SJCRH30 (cell line): ENCODE results near the gene APBB2. TPM values are rescaled to one million over a fixed set of nuclear protein-coding genes. Genes with fewer than 3 reads are reported as not detected.
"Not testable (repeated sequence)": the region's sequence is repeated elsewhere in the genome, so short reads cannot be mapped to it uniquely, and the experiment has no call there.

Experiments
- DNase-seq, 2 experiments: peaks; one replicate each; pipeline ENCODE4 v3.0.0-alpha.2; 2015 to 2020
- H3K27ac ChIP-seq: fragments of 250-450 bp; sonication (Bioruptor Pico); 2 replicates; pipeline ENCODE4 v1.5.1; 2020; ENCODE audit warnings: mild to moderate bottlenecking, moderate library complexity
- H3K27me3 ChIP-seq: fragments of 250-450 bp; sonication (Bioruptor Pico); 2 replicates; pipeline ENCODE4 v1.5.1; 2020; ENCODE audit warnings: mild to moderate bottlenecking, moderate library complexity
- H3K36me3 ChIP-seq: fragments of 250-450 bp; sonication (Bioruptor Pico); 2 replicates; pipeline ENCODE4 v1.5.1; 2020; ENCODE audit warnings: mild to moderate bottlenecking, moderate library complexity
- H3K4me1 ChIP-seq: fragments of 250-450 bp; sonication (Bioruptor Pico); 2 replicates; pipeline ENCODE4 v1.5.1; 2020; ENCODE audit warnings: mild to moderate bottlenecking, moderate library complexity
- H3K4me3 ChIP-seq: fragments of 250-450 bp; sonication (Bioruptor Pico); 2 replicates; pipeline ENCODE4 v1.5.1; 2020; ENCODE audit warnings: mild to moderate bottlenecking, moderate library complexity
- H3K9me3 ChIP-seq: fragments of 250-450 bp; sonication (Bioruptor Pico); replicated peaks from 2 replicates; pipeline ENCODE4 v1.5.1; 2020; ENCODE audit warnings: mild to moderate bottlenecking, moderate library complexity
- total RNA-seq: library from RNA; depleted of rRNA; stranded (reverse); fragments of >200 nt; shearing (Covaris generic); gene quantifications from 2 replicates; pipeline ENCODE4 v1.2.3, GENCODE V29; 2014

APBB2 gene
- total RNA-seq, 1 experiment from 2014 or later, result 89.7 TPM

GRCh38 chr4:40900531-40900930 is 313.8 kb downstream of the APBB2 start:
- not testable (repeated sequence) for DNase-seq, H3K9me3 ChIP-seq, H3K27ac ChIP-seq, H3K27me3 ChIP-seq, H3K4me1 ChIP-seq, H3K36me3 ChIP-seq, H3K4me3 ChIP-seq

GRCh38 chr4:40897557-40898203 is 316.7 kb downstream of the APBB2 start:
- Histone ChIP-seq H3K27ac (no peak overlapping the region), H3K36me3 (no peaks in the 10 kb centered on the region; the same call in 1 of the 2 replicates), H3K4me1 (no peaks in the 10 kb centered on the region; the same call in 1 of the 2 replicates), H3K4me3 (no peak overlapping the region), H3K9me3 (no peaks in the 10 kb centered on the region), H3K27me3 (no peaks in the 10 kb centered on the region)
- DNase-seq, result peak; percentile 92 to 95

- Histone ChIP-seq H3K36me3 (peaks cover 10% of the 10 kb centered on the region; the same call in 1 of the 2 replicates), H3K27me3 (no peaks in the 10 kb centered on the region), H3K4me1 (peaks cover 17% of the 10 kb centered on the region), H3K9me3 (no peaks in the 10 kb centered on the region), H3K27ac (no peak overlapping the region), H3K4me3 (no peak overlapping the region)
- no peak for DNase-seq
Measured at GRCh38 chr4:40890764-40891163, 323.6 kb downstream of the APBB2 start.

GRCh38 chr4:40890199-40890598 is 324.1 kb downstream of the APBB2 start:
- Histone ChIP-seq H3K36me3 (peaks cover 10% of the 10 kb centered on the region; the same call in 1 of the 2 replicates), H3K27ac (no peak overlapping the region), H3K9me3 (no peaks in the 10 kb centered on the region), H3K4me1 (peaks cover 17% of the 10 kb centered on the region), H3K4me3 (no peak overlapping the region), H3K27me3 (no peaks in the 10 kb centered on the region)
- DNase-seq, result no peak

- no peak overlapping the region for H3K4me3 ChIP-seq
- no peaks in the 10 kb centered on the region for H3K27me3 ChIP-seq
- no peaks in the 10 kb centered on the region for H3K9me3 ChIP-seq
- DNase-seq, result peak; percentile 90 to 98
- peak overlapping the region; percentile 59 for H3K27ac ChIP-seq
- H3K4me1 ChIP-seq, result peaks cover 17% of the 10 kb centered on the region
- H3K36me3 ChIP-seq, result peaks cover 10% of the 10 kb centered on the region; the same call in 1 of the 2 replicates
Measured at GRCh38 chr4:40888933-40889332, 325.4 kb downstream of the APBB2 start.

- Histone ChIP-seq H3K27ac (no peak overlapping the region), H3K27me3 (no peaks in the 10 kb centered on the region), H3K9me3 (no peaks in the 10 kb centered on the region), H3K4me3 (no peak overlapping the region), H3K4me1 (peaks cover 17% of the 10 kb centered on the region), H3K36me3 (peaks cover 10% of the 10 kb centered on the region; the same call in 1 of the 2 replicates)
- DNase-seq, result no peak
Measured at GRCh38 chr4:40887764-40888131, 326.6 kb downstream of the APBB2 start.

- H3K4me1 ChIP-seq, result peaks cover 17% of the 10 kb centered on the region
- no peaks in the 10 kb centered on the region for H3K9me3 ChIP-seq
- H3K36me3 ChIP-seq, result peaks cover 7% of the 10 kb centered on the region; the same call in 1 of the 2 replicates
- DNase-seq, result no peak
- no peak overlapping the region for H3K27ac ChIP-seq
- no peak overlapping the region for H3K4me3 ChIP-seq
- H3K27me3 ChIP-seq, result no peaks in the 10 kb centered on the region
Measured at GRCh38 chr4:40886931-40887763, 327.2 kb downstream of the APBB2 start.

GRCh38 chr4:40881851-40882250 is 332.5 kb downstream of the APBB2 start:
- H3K4me3 ChIP-seq, result no peak overlapping the region
- no peaks in the 10 kb centered on the region for H3K27me3 ChIP-seq
- H3K4me1 ChIP-seq, result no peaks in the 10 kb centered on the region
- H3K27ac ChIP-seq, result no peak overlapping the region
- H3K36me3 ChIP-seq, result peaks cover 8% of the 10 kb centered on the region; the same call in 1 of the 2 replicates
- DNase-seq, result no peak
- H3K9me3 ChIP-seq, result no peaks in the 10 kb centered on the region

- H3K36me3 ChIP-seq, result peaks cover 8% of the 10 kb centered on the region; the same call in 1 of the 2 replicates
- H3K4me3 ChIP-seq, result no peak overlapping the region
- no peaks in the 10 kb centered on the region for H3K9me3 ChIP-seq
- no peak for DNase-seq
- no peak overlapping the region for H3K27ac ChIP-seq
- H3K4me1 ChIP-seq, result no peaks in the 10 kb centered on the region
- H3K27me3 ChIP-seq, result no peaks in the 10 kb centered on the region
Measured at GRCh38 chr4:40881096-40881495, 333.2 kb downstream of the APBB2 start.

- Histone ChIP-seq H3K4me1 (no peaks in the 10 kb centered on the region), H3K9me3 (no peaks in the 10 kb centered on the region), H3K27me3 (no peaks in the 10 kb centered on the region), H3K27ac (no peak overlapping the region), H3K4me3 (no peak overlapping the region), H3K36me3 (peaks cover 8% of the 10 kb centered on the region; the same call in 1 of the 2 replicates)
- DNase-seq, result no peak
Measured at GRCh38 chr4:40878548-40879055, 335.7 kb downstream of the APBB2 start.

GRCh38 chr4:40877081-40877480 is 337.3 kb downstream of the APBB2 start:
- H3K4me1 ChIP-seq, result no peaks in the 10 kb centered on the region
- H3K27me3 ChIP-seq, result no peaks in the 10 kb centered on the region
- no peaks in the 10 kb centered on the region for H3K9me3 ChIP-seq
- DNase-seq, result no peak
- no peak overlapping the region for H3K4me3 ChIP-seq
- peaks cover 11% of the 10 kb centered on the region; the same call in 1 of the 2 replicates for H3K36me3 ChIP-seq
- no peak overlapping the region for H3K27ac ChIP-seq

- DNase-seq, result no peak
- Histone ChIP-seq H3K36me3 (peaks cover 8% of the 10 kb centered on the region), H3K9me3 (no peaks in the 10 kb centered on the region), H3K4me1 (no peaks in the 10 kb centered on the region), H3K27me3 (no peaks in the 10 kb centered on the region), H3K27ac (no peak overlapping the region), H3K4me3 (no peak overlapping the region)
Measured at GRCh38 chr4:40875507-40876150, 338.7 kb downstream of the APBB2 start.

GRCh38 chr4:40874901-40875300 is 339.4 kb downstream of the APBB2 start:
- Histone ChIP-seq H3K9me3 (no peaks in the 10 kb centered on the region), H3K27ac (no peak overlapping the region), H3K36me3 (peaks cover 8% of the 10 kb centered on the region), H3K27me3 (no peaks in the 10 kb centered on the region), H3K4me3 (no peak overlapping the region), H3K4me1 (no peaks in the 10 kb centered on the region)
- no peak for DNase-seq

GRCh38 chr4:40874331-40874730 is 340.0 kb downstream of the APBB2 start:
- H3K27ac ChIP-seq, result no peak overlapping the region
- no peak overlapping the region for H3K4me3 ChIP-seq
- H3K9me3 ChIP-seq, result no peaks in the 10 kb centered on the region
- no peak for DNase-seq
- H3K4me1 ChIP-seq, result no peaks in the 10 kb centered on the region
- no peaks in the 10 kb centered on the region for H3K27me3 ChIP-seq
- peaks cover 7% of the 10 kb centered on the region for H3K36me3 ChIP-seq
